ENCODE measurements around the gene ANO1.

- TF ChIP-seq EZH2 (optimal IDR thresholded peaks at IDR 0.05; ENCODE audit: low read depth, low read length) (no peak), CTCF (IDR thresholded peaks at IDR 0.05; ENCODE audit: low read length) (no peak), EZH2phosphoT487 (IDR thresholded peaks at IDR 0.05; ENCODE audit: low read length) (no peak)
These were observed 81.8 kb downstream of the ANO1 start for GRCh38 chr11:70159627-70160570.
